Lung (tissue), 12 donors: ENCODE data around the gene KIF14. TPM values are rescaled to one million over a fixed set of nuclear protein-coding genes. Genes with fewer than 3 reads are reported as not detected.

Experiments
- ATAC-seq: fragments of 200-7000 bp; cut with Tn5 transposase; one replicate; pipeline ENCODE4 v1.9.1; 2020; ENCODE audit warnings: moderate number of reproducible peaks; ENCODE audit not compliant: insufficient read depth, low FRiP score
- DNase-seq, 3 donors: peaks; one replicate each; pipeline ENCODE4 v3.0.0-alpha.2; 2013 to 2017
- H3K27ac ChIP-seq, 2 donors: one replicate each; pipeline ENCODE4 v1.5.1; 2013; ENCODE audit warnings: mild to moderate bottlenecking in 2 of 2, moderate library complexity in 2 of 2, control low read depth in 1 of 2, inconsistent platforms in 1 of 2, low read depth in 1 of 2, low read length in 1 of 2
- H3K27me3 ChIP-seq, 3 donors: one replicate each; pipeline ENCODE4 v1.5.1; 2013; ENCODE audit warnings: low read length in 2 of 3; ENCODE audit not compliant: control insufficient read depth in 3 of 3, insufficient read depth in 3 of 3
- H3K36me3 ChIP-seq, 4 donors: one replicate each; pipeline ENCODE4 v1.5.1; 2013; ENCODE audit warnings: low read length in 4 of 4, mild to moderate bottlenecking in 1 of 4, moderate library complexity in 1 of 4; ENCODE audit not compliant: control insufficient read depth in 4 of 4, insufficient read depth in 4 of 4
- H3K4me1 ChIP-seq, 5 donors: one replicate each; pipeline ENCODE4 v1.5.1; 2013; ENCODE audit warnings: low read length in 5 of 5, mild to moderate bottlenecking in 2 of 5, moderate library complexity in 1 of 5; ENCODE audit not compliant: control insufficient read depth in 5 of 5, insufficient read depth in 5 of 5
- H3K4me3 ChIP-seq: one replicate; pipeline ENCODE4 v1.5.1; 2013; ENCODE audit warnings: mild to moderate bottlenecking, control low read depth, moderate library complexity
- H3K9ac ChIP-seq, 2 donors: one replicate each; pipeline ENCODE4 v1.5.1; 2013; ENCODE audit warnings: low read length in 2 of 2, control low read depth in 1 of 2; ENCODE audit not compliant: insufficient read depth in 1 of 2
- H3K9me3 ChIP-seq, 4 donors: one replicate each; pipeline ENCODE4 v1.5.1; 2013; ENCODE audit warnings: low read length in 3 of 4, mild to moderate bottlenecking in 1 of 4, moderate library complexity in 1 of 4; ENCODE audit not compliant: control insufficient read depth in 4 of 4, insufficient read depth in 3 of 4
- CTCF ChIP-seq: IDR thresholded peaks from 2 replicates; pipeline ENCODE4 v1.5.1; 2012; ENCODE audit warnings: mild to moderate bottlenecking; ENCODE audit errors: control extremely low read depth, extremely low read depth
- WGBS, 2 donors: extraction: QIAGEN DNeasy Blood & Tissue Kit; methylation state at CpG; one replicate each; pipeline ENCODE4 v1.1.7; 2013; 5-methylcytosine and 5-hydroxymethylcytosine counted together
- polyA plus RNA-seq, 2 donors: library from polyadenylated mRNA; stranded (reverse); fragments of 200-250 nt; gene quantifications; one replicate each; pipeline ENCODE4 v1.2.1, GENCODE V29; 2013
- total RNA-seq, 2 donors: library from RNA; depleted of rRNA in 1 of 2; stranded (reverse); fragments of >200 nt in 1 of 2; gene quantifications; one replicate each; pipeline ENCODE4 v1.2.1, GENCODE V29; 2014 to 2021
- donor health status: control.
- donor health status: control.
- donor health status: Bipolar disorder and iron deficiency.
- donor health status: healthy.
- donor health status: DM: yes; HTN: yes; CAD: no.

Gene KIF14
- total and polyA plus RNA-seq, 4 donors: 0.16 to 2.5 (median 0.32) TPM

GRCh38 chr1:200590001-200590400 is 30.6 kb downstream of the KIF14 start:
- ATAC-seq (no peak), DNase-seq (no peak)
- peaks cover 0 to 2% (median under 1%) of the 10 kb centered on the region in 4 donors for H3K36me3 ChIP-seq
- no peaks in the 10 kb centered on the region for H3K4me1 ChIP-seq
- no peak for TF ChIP-seq CTCF
- no peak overlapping the region for H3K9ac ChIP-seq
- no peak overlapping the region for H3K27ac ChIP-seq
- no peaks in the 10 kb centered on the region for H3K9me3 ChIP-seq
- H3K4me3 ChIP-seq: no peak overlapping the region
- 33 to 81% methylated on average over 1 of the region's 1 CpG for WGBS, 2 donors
- H3K27me3 ChIP-seq: no peaks in the 10 kb centered on the region

- no peak overlapping the region for H3K4me3 ChIP-seq
- no peak overlapping the region for H3K27ac ChIP-seq
- ATAC-seq: peak; percentile 69
- no peaks in the 10 kb centered on the region for H3K27me3 ChIP-seq
- peak in 2 of 3 donors; percentile 29 for DNase-seq
- H3K9ac ChIP-seq: no peak overlapping the region
- H3K9me3 ChIP-seq: no peaks in the 10 kb centered on the region
- peaks cover 0 to 2% (median 0%) of the 10 kb centered on the region in 4 donors for H3K36me3 ChIP-seq
- no peak for TF ChIP-seq CTCF
- H3K4me1 ChIP-seq: no peaks in the 10 kb centered on the region
These were observed 31.9 kb downstream of the KIF14 start for GRCh38 chr1:200588698-200589097.

GRCh38 chr1:200564319-200564718 is 56.2 kb downstream of the KIF14 start:
- Histone ChIP-seq H3K9me3 (no peaks in the 10 kb centered on the region), H3K4me3 (no peak overlapping the region), H3K27ac (no peak overlapping the region), H3K4me1 (peaks cover 0 to 2% (median 0%) of the 10 kb centered on the region in 5 donors), H3K9ac (no peak overlapping the region), H3K36me3 (no peaks in the 10 kb centered on the region), H3K27me3 (no peaks in the 10 kb centered on the region)
- 98 to 100% methylated on average over 1 of the region's 1 CpG for WGBS, 2 donors
- TF ChIP-seq CTCF: no peak
- DNase-seq: peak in 1 of 3 donors; percentile 3
- no peak for ATAC-seq

- Histone ChIP-seq H3K36me3 (no peaks in the 10 kb centered on the region), H3K27ac (no peak overlapping the region), H3K4me1 (peaks cover 0 to 2% (median 0%) of the 10 kb centered on the region in 5 donors), H3K4me3 (no peak overlapping the region), H3K9me3 (no peaks in the 10 kb centered on the region), H3K27me3 (no peaks in the 10 kb centered on the region), H3K9ac (no peak overlapping the region)
- 0 to 32% methylated on average over 1 of the region's 1 CpG for WGBS, 2 donors
- DNase-seq (no peak), ATAC-seq (no peak)
- TF ChIP-seq CTCF: no peak
These were observed 58.7 kb downstream of the KIF14 start for GRCh38 chr1:200561856-200562214.
